ENCODE data around the gene PXMP4.

PXMP4 gene

DNA sequence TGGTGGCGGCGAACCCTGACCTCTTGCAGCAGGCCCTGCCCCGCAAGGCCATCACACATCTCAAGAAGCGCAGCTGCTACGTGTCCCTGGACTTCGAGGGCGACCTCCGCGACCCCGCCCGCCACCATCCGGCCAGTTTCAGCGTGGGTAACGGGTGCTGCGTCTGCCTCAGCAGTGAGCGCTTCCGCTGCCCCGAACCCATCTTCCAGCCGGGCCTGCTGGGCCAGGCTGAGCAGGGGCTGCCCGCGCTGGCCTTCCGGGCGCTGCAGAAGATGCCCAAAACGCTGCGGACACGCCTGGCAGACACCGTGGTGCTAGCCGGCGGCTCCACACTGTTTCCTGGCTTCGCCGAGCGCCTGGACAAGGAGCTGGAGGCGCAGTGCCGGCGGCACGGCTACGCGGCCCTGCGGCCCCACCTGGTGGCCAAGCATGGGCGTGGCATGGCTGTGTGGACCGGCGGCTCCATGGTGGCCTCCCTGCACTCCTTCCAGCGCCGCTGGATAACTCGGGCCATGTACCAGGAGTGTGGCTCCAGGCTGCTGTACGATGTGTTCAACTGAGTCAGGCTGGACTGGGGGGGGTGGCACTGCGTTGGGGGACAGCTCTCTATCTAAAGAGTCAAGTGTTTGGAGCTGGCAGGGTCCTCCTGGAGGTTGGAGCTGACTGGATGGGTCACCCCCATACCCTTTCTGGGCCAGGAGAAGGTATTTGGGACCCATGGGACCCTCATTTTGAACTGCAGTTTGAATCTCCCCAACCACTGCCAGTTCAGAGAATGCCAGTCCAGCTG, 52.2 kb downstream of the PXMP4 start:
- DNase-seq: no peak

DNA sequence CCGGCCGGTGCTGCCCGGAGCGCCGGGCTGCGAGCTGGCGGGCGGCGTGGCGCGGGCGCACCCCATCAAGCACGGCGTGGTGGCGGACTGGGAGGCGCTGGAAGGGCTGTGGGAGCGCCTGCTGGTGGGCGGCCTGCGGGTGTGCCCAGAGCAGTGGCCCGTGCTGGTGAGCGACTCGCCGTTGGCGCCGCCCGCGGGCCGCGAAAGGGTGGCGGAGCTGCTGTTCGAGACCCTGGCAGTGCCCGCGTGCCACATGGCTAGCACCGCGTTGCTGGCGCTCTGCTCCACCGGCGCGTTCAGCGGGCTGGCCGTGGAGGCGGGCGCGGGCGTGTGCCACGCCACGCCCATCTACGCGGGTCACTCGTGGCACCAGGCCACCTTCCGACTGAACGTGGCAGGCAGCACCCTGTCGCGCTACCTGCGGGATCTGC, 52.9 kb downstream of the PXMP4 start:
- no peak for DNase-seq

DNA sequence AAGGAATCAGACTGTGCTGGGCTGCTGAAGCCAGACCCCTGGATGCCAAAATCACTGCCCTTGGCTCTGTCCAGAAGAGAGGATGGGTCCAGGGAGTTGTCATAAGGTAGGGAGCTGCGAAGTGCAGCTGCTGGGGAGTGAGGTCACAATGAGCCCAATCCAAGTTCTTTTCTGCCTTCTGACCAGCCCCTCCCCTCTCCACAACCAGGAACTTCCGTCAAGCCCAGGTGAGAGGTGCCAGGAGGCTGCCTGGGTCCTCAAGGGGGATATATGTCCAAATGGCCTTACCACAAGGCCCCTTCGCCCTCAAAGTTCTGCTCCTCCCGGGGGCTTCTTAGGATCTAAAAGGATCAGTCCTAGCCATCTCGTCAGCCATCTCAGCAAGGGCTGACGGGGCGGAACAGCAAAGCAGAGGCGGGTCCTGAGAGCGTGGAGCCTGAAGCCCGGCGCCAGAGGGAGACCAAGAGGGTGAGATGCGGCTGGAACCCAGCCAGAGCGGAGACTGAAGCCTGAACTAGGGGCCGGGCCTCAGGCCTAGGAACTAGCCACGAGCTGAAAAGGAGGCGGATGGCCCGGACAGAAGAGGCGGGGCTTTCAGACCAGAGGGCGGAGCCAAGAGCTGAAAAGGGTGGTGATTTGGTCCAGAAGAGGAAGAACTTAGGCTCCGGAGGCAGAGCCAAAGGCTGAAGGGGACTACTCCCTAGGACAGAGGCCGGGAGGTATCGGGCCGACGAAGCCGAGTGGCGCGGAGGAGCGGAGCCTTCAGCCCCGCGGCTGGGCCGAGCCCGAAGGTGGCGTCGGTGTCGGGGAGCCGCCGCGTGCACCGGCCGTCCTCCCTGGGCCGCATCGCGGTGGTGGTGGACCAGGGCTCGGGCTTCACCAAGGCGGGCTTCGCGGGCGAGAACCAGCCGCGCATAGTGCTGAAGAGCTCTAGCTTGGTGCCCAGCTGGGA, 53.5 kb downstream of the PXMP4 start, which contains the start of gene ACTL10:
Gene ACTL10, plus strand, starts transcription at position 651 of the 952 bp plus-strand sequence. CDS start 555 bp downstream, outside the sequence.
- DNase-seq: peak; percentile 99

DNA sequence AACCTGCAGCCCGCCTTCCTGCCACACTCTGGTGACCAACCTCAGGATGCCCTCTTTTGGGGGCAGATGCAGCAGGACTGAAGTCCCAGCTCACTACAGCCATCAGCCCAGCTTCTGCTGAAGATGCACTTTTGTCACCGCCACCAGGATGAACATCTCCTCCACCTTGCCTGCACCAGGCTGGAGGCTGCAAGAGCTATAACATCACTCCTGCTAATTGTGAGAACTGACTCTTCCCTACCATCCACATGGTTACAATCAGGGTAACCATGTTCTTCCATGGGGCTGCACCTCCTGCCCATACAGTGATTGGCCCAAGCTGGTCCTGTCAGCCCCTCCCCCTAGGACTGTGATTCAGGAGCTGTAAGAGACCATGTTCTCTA, 55.4 kb downstream of the PXMP4 start:
- no peak for DNase-seq

DNA sequence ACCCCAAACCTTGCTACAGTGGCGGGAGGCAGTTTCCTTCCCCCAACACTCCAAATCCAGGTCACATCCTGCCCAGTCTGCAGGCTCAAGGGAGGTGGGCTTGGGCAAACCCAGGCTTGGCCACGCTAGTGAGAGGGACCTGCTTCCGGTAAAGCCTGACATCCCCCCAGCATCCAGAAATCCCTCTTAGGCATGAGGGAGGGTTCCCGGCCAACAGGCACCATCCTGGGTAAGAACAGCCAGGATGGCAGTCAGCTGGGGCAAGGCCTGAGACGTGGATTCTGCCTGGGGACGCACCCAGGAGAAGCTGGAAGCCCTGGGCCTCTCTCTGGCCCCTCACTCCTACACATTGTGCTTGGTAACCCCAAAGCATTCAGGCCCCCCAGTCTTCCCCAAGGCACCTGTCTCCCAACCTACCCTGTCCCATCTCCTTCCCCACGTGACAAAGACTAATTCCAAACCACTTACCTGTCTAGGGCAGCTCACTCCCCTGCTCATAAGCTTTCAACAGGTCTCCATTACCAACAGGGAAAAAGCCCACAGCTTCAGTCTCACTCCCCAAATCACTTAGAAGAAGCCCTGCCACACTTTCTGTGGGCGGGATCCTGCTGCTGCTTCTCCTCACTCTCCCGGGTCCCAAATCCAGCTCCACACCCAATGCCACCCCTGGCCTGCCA, 55.9 kb downstream of the PXMP4 start:
- no peak for DNase-seq

DNA sequence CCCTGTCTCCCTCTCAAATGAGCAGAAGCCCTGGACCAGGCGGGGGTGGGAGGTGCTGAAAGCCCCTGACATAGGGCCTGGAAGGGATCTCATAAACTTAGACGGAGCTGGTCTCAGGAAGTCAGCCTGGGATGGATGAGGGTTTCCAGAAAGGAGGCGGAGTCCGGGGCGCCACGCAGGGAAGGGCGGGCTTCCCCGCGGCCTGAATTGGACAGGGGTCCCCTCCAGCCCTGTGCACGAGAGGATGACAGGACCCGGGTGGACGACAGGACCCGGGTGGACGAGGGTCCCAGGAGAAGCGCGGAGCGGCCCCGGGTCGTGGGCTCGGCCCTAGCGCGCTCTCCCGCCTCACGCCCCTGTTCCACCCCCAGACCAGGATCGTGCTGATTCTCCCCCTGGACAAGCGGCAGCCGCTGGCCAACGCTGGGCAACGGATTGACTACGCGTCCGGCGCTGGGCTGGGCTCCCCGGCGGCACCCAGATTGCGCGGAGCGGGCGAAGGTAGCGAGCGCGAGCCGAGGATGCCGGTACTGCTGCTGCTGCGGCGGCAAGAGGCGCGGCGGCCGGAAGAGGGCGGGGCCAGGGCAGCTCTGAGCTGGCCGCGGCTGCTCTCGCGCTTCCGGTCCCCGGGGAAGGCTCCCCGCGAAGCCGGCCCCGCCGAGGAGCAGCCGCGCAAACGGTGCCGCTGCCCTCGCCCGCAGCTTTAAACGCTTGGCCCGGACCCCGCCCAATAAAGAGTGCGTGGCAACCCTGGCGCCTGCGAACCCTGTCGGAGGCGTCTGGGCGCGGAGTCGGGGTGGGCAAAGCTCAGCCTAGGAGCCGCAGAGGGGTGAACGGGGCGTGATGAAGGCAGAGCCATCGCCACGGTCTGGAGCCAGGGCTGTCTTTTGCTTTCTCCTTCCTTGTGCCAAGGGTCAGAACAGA, 56.7 kb downstream of the PXMP4 start:
- peak; percentile 71 for DNase-seq

DNA sequence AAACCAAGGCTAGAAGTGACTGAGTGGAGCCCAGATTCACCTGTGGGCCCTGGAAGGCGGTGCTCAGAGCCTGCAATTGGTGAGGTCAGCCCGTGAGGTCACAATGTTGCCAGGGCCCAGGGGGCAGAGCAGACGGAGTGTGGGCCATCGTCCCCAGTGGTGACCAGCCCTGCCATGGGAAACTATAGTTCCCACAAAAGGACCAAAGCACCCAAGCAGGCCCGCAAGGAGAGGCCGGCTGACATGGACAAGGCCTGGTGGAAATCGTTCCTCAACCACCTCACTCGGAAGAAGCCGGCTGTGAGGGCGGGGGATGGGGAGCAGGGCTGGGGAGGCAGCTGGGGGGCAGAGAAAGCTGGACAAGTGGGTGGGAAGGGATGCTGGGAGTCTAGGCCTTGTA, 57.9 kb downstream of the PXMP4 start, which contains the start of gene C20orf144:
Gene C20orf144, plus strand, starts transcription at position 156 of the 400 bp plus-strand sequence. Its CDS starts 19 bp downstream, at position 175.
- DNase-seq: no peak

DNA sequence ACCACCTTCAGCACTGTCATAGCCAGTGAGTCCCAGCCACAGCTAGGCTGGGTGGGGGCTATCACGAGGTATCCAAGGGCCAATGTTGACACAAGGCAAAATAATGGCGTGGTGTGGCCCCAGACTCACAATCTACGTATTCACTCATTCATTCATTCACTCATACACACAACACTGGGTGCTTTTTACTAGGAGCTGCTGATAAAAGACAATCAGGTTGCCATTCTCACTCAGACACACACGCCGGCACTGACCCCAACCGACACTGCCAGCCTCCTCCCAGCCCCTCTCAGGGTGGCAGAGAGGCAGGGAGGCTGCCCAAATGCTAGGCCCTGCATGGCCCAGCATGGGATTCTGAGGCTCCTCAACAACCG, 59.4 kb downstream of the PXMP4 start:
- DNase-seq: no peak

DNA sequence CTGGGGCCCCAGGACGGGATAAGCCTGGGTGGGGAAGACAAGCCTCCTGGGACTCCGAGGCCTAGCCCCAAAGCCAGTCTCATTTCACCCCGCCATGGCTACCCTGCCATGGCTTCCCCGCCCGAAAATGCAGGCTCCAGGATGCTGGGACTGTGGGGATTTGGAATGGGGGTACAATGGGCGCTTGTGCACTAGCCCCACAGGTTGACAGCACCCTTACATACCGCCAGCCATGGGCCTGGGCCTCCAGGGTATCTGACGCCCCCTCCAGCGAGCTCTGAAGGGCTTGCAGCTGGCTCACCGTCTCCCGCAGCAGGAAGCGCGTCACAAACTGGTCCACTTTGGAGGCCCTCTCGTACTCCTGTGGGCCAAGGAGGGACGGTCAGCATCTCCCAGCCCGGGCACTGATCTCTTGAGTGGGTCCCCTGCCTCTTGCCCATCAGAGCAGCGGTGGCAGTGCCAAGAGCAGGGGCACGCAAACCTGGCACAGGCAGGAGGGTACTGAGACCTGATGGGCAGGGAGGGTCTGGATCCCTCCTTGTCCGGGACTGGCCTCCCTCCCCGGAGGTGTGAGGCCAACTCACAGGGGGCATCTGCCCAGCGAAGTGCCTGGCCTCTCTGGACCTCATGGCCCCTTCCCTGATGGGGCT, 60.0 kb downstream of the PXMP4 start:
- DNase-seq: no peak

DNA sequence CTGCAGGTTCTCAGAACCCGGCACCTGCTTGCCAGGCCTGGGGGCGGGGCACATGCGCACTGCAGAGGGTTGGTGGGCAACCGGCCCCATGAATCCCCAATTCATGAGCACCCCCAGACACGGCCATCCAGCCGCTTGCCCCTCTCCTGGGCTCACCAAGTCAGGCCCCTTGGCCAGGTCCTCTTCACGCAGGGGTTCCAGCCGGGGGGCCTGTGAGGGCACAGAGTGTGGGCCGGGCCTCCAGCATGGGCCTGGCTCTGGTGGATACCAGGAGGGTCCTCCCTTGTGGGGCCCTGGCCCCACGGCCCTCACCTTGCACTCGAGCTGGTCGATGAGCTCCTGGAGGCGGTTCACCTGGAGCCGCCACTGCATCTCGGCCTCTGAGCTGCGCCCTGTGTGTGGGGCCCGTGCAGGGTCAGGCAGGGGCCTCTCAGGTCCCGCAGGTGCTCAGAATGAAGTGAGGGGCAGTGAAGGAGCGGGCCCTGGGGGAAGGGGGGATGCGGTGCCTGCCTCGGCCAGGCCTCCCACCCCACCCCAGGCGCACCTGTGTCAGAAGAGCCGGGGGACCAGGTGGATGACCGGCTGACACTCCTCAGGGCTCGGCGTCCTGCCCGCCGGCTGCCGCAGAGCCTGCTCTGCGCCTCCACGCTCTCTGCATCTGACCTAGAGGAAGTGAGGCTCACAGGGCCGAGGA, 60.6 kb downstream of the PXMP4 start:
- no peak for DNase-seq

DNA sequence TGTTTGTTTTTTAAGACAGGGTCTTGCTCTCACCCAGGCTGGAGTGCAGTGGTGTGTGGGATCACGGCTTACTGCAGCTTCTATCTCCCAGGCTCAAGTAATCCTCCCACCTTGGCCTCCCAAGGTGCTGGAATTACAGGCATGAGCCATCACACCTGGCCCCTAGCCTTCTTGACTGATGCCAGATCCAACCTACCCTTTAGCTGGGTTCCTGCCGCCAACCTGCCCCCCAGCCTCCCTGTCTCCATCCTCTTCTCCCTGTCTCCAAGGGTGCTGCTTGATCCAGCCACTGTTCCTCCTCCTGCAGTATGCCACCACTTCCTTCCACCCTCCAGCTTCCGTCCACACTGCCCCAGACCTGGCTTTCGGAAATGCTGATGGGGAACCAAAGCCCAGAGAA, 61.2 kb downstream of the PXMP4 start:
- no peak for DNase-seq

DNA sequence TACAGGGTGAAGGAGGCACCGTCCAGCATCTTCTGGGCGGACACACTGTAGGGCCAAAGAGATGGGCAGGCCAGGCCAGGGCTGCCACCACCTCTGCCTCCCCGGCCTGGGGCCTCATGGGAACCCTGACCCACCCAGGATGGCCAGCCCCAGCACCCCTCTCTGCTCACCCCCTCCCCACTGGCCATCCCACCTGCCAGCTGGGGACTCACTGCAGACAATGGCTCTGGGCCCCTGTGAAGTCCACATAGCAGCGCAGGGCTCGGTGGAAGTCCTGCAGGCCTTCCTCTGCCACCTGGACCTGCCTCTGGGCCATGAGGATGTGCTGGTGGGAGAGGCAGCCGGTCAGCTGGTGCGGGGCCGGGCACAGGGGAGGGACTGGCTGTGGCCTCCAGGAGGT, 61.6 kb downstream of the PXMP4 start:
- no peak for DNase-seq

DNA sequence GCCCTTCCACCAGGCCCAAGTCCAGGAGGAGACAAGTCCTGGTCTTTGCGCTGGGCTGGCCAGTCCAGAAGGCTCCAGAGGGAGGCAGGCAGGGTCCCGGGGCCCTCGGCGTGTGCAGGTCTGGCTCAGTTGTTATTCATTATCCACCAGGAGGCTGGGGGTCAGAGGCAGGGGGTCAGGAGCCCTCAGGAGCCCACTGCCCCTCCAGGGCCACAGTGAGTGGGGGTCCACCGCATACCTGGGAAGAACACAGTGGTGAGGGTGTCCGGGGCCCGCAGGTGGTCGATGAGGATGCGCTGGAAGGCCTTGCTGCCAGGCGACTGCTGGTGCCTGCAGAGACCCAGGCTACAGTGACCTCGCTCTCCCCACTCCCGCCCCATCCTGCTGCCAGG, 62.4 kb downstream of the PXMP4 start:
- DNase-seq: no peak

DNA sequence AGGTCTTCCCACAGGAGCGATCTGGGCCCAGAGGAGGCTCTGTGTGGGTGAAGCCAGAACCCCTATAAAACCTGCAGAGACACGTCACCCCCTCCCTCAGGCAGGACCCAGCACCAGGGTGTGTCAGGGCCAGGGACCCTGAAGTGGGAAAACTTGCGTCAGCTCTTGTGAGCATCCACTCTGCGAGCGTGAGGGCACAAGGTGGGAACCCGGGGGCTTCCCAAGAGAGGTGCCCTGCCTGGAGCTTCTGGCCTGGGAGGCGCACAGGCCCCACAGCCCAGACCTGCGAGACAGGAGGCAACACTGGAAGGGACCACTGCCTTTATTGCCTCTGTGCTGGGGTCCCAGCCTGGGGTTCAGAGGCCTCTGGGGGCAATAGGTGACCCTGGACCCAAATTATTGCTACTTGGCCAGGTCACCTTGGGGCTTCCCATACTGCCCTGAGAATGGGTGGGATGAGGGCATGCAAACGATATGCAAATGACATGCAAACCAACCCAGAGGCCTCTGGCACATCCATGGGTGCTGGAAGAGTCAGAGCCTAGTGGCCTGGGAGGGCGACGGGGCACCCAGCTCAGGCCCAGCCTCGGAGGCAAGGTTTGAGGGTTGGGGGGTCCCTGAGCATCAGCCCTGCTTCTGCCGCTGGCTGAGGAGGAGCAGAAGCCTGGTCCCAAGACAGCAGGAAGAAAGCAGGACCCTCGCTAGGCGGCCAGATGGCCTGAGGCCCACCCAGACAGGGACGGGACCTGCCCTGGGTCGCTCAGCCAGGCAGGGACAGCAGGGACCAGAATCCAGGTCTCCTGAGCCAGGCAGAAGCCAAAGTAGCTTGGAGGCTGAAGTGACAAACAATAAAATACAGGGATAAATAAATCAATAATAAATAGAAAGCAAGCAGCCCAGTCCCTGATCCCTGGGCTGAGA, 63.1 kb downstream of the PXMP4 start:
- no peak for DNase-seq

DNA sequence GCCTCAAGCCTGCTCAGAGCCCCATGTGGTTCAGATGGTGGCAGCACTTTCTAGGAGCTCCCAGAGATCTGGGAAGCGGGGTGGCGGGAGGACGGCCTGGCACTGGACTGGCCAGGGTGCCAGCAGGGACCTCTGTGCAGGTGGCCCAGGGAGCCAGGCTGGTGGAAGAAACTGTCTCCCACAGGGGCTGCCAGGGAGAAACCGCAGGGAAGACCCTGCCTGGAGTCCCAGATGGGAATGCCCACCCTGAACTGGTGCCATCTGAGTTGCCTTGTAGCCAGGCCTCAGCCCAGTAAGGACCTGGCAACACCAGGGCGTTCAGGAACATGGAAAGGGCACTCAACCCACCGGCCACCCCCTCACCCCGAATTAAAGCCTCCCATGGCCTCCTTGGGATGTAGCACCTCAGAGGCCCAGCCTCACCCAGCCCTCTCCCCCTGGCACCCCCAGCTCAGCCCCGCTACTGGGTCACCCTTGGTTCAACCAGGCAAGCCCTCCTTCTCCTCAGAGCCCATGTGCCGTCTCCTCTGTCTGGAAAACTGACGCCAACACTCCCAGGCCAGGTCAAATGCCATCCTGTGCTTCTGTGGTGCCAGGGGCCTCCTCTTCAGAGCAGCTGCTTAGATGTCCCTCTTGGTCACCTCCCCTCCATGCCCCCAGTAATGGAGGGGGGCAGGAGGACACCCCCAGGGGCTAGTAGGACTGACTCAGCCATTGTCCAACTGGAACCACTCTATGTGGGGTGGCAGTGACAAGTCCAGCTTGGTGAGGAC, 63.9 kb downstream of the PXMP4 start:
- DNase-seq: no peak

DNA sequence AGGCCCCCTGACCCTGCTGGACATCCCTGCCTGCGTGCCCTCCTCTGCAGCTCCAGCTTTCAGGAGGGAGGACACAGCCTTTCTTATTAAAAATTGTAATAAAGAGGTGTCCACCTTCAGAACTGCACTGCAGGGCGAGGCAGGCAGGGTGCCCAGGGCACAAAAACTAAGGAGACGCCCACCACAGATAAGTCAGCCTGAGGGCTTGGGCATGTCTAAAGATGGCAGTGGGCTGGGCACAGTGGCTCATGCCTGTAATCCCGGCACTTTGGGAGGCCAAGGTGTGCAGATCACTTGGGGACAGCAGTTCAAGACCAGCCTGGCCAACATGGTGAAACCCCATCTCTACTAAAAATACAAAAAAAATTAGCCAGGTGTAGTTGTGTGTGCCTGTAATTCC, 64.9 kb downstream of the PXMP4 start:
- no peak for DNase-seq

DNA sequence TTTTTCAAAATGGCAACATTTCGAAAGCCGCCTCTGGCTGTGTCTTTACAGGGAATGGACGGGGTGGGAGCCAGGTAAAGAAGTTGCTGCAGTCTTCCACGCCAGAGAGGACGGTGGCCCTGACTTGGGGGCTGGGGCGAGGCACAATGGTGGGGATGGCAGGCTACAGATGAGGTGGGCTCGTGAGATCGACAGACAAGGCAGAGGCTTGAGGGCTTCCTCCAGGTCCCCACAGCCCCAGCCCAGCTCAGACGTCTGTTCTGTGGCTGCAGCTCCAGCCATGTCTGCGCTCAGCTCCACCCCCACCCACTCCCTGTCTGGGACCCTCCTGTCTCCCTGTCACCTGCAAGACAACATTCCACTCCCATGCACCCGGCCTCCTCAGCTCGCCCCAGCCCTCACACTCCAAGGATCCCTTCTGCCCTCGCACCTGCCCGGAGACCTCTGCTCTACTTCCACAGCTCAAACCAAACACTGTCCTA, 65.4 kb downstream of the PXMP4 start:
- no peak for DNase-seq

DNA sequence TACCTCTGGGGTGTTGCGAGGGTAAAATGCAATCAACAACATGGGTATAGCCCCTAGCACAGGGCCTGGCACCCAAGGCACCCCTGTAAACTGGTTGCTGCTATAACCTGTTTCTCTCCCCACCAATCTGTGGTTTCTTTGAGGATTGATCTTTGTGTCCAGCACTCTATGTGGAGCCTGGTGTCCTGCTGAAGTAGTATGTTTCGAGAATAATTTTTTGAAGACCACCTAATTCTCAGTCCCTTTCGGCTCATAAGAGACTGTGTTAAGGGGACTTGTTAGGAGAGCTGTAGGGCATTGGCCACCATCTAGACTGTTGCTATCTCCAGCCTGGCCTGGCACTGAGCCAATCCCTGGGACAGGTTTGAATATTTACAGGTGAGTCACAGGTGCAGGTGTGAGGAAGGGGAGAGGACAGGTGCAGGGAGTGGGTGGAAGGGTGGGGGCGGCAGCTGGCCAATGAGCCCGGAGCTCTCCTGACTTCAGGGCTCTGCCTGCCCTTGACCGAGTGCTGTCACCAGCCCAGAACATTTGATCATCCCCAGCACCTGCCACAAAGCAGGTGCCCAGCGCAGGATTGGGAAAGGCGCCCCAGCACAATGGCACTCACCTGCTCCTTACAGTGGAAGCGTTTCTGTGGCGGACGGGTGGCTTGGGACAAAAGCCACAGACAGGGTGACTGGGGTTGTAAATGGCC, 66.1 kb downstream of the PXMP4 start:
- DNase-seq: no peak
